PC-3 (cell line): Measurements from ENCODE around the gene PRDM9.

ENCODE experiments used
- CTCF ChIP-seq: fragments of 300-600 bp; sonication (generic); conservative IDR thresholded peaks from 2 replicates; pipeline ENCODE4 v1.5.1; 2017; ENCODE audit warnings: antibody characterized with exemption, low read depth, mild to moderate bottlenecking, low read length
- EZH2 ChIP-seq: fragments of 300-600 bp; sonication (generic); IDR thresholded peaks from one replicate; pipeline ENCODE4 v1.6.1; 2017; ENCODE audit warnings: antibody characterized with exemption, mild to moderate bottlenecking, low read length; ENCODE audit not compliant: unreplicated experiment

GRCh38 chr5:23482642-23483041, 24.8 kb upstream of the PRDM9 start:
- TF ChIP-seq EZH2 (no peak), CTCF (peak; percentile 25; the same call in 1 of the 2 replicates)
